Gastrocnemius medialis (tissue), 4 donors: Measurements from ENCODE around the gene ADSS1. TPM values are rescaled to one million over a fixed set of nuclear protein-coding genes. Genes with fewer than 3 reads are reported as not detected.

Experiments
- ATAC-seq, 2 donors: fragments of 150-250 bp; one replicate each; pipeline ENCODE4 v1.9.1; 2016
- DNase-seq, 2 donors: peaks; one replicate each; pipeline ENCODE4 v3.0.0-alpha.2; 2019
- H3K27ac ChIP-seq, 4 donors: fragments of 200-600 bp; sonication (generic); 1 replicate in 1 of 4; 2 replicates in 3 of 4; pipeline ENCODE4 v1.5.1; 2016 to 2018; ENCODE audit warnings: mild to moderate bottlenecking in 2 of 4, moderate library complexity in 1 of 4
- H3K27me3 ChIP-seq, 3 donors: fragments of 200-600 bp; sonication (generic) in 2 of 3; 1 replicate in 1 of 3; 2 replicates in 2 of 3; pipeline versions ENCODE4 v1.5.1 to v1.6.0; 2016 to 2019; ENCODE audit warnings: mild to moderate bottlenecking in 1 of 3, moderate library complexity in 1 of 3
- H3K36me3 ChIP-seq, 2 donors: fragments of 200-600 bp; sonication (generic) in 1 of 2; one replicate each; pipeline ENCODE4 v1.5.1; 2017 to 2018
- H3K4me1 ChIP-seq, 2 donors: fragments of 200-600 bp; sonication (generic) in 1 of 2; one replicate each; pipeline ENCODE4 v1.5.1; 2016 to 2017; ENCODE audit warnings: mild to moderate bottlenecking in 2 of 2
- H3K4me3 ChIP-seq, 4 donors: fragments of 200-600 bp; sonication (generic) in 3 of 4; 1 replicate in 1 of 4; 2 replicates in 3 of 4; pipeline ENCODE4 v1.5.1; 2016 to 2019; ENCODE audit warnings: mild to moderate bottlenecking in 2 of 4
- H3K9me3 ChIP-seq, 3 donors: fragments of 200-600 bp; sonication (generic) in 2 of 3; 1 replicate in 1 of 3; 2 replicates in 2 of 3; pipeline ENCODE4 v1.5.1; 2016 to 2019
- CTCF ChIP-seq, 5 experiments: fragments of 450-650 bp in 3 of 5; fragments of 200-600 bp in 2 of 5; sonication (generic) in 2 of 5; IDR thresholded peaks in 4 of 5; conservative IDR thresholded peaks in 1 of 5; 1 replicate in 4 of 5; 2 replicates in 1 of 5; pipeline ENCODE4 v1.5.1; 2016 to 2019; ENCODE audit warnings: antibody characterized with exemption in 5 of 5, mild to moderate bottlenecking in 3 of 5, moderate library complexity in 3 of 5
- POLR2A ChIP-seq, 2 donors: fragments of 450-650 bp; IDR thresholded peaks; one replicate each; pipeline ENCODE4 v1.6.1; 2017; ENCODE audit warnings: antibody characterized with exemption in 2 of 2, mild to moderate bottlenecking in 2 of 2, moderate library complexity in 2 of 2
- in situ Hi-C, 4 donors: fragments of 200-750 bp; cut with MboI; loops; one replicate each; pipeline versions ENCODE4 v1.15.0 to v1.8.0; 2017; ENCODE audit warnings: low sequenced_read_pairs in 4 of 4
- intact Hi-C: fragments of 100-400 bp; cut with DNase I; formaldehyde crosslinking; loops from one replicate; pipeline ENCODE4 v1.15.1; 2023; ENCODE audit warnings: low total_unique reads
- total RNA-seq, 4 donors: library from RNA; depleted of rRNA; stranded (reverse); fragments of >200 nt; gene quantifications; one replicate each; pipeline versions ENCODE4 v1.1.0 to v1.2.3, GENCODE V29; 2016

Gene ADSS1
- total RNA-seq, 4 donors from 2014 or later = 165 to 577 (median 232) TPM

GRCh38 chr14:104695660-104696000, 28.4 kb upstream of the ADSS1 start:
- Histone ChIP-seq H3K4me1 (peaks cover 20 to 31% of the 10 kb centered on the region in 2 donors), H3K9me3 (no peaks in the 10 kb centered on the region), H3K4me3 (peak overlapping the region in 1 of 4 donors; percentile 1), H3K27ac (peak overlapping the region; percentile 41 to 67 (median 62)), H3K36me3 (no peaks in the 10 kb centered on the region), H3K27me3 (no peaks in the 10 kb centered on the region)
- intact Hi-C loops (no loop called here), in situ Hi-C loops (no loop called here)
- peak in 1 of 2 donors; percentile 14 for ATAC-seq
- no peak for TF ChIP-seq POLR2A (IDR thresholded peaks at IDR 0.05)
- TF ChIP-seq CTCF (IDR thresholded peaks at IDR 0.05 in 4 of 5, conservative IDR thresholded peaks at IDR 0.05 in 1 of 5) = peak in 1 of 5 experiments; percentile 33
- DNase-seq = no peak

GRCh38 chr14:104696671-104697316, 27.2 kb upstream of the ADSS1 start:
- peaks cover 12 to 21% of the 10 kb centered on the region in 2 donors for H3K4me1 ChIP-seq
- no peaks in the 10 kb centered on the region for H3K36me3 ChIP-seq
- H3K27me3 ChIP-seq = no peaks in the 10 kb centered on the region
- in situ Hi-C loops (no loop called here), intact Hi-C loops (no loop called here)
- H3K27ac ChIP-seq = peak overlapping the region in 2 of 4 donors; percentile 20 to 53
- H3K4me3 ChIP-seq = no peak overlapping the region
- TF ChIP-seq CTCF (IDR thresholded peaks at IDR 0.05 in 4 of 5, conservative IDR thresholded peaks at IDR 0.05 in 1 of 5) = no peak
- no peak for TF ChIP-seq POLR2A (IDR thresholded peaks at IDR 0.05)
- DNase-seq = no peak
- ATAC-seq = no peak
- H3K9me3 ChIP-seq = no peaks in the 10 kb centered on the region

- Histone ChIP-seq H3K36me3 (no peaks in the 10 kb centered on the region), H3K9me3 (no peaks in the 10 kb centered on the region), H3K27me3 (no peaks in the 10 kb centered on the region), H3K27ac (peak overlapping the region in 1 of 4 donors; percentile 53), H3K4me3 (no peak overlapping the region), H3K4me1 (peaks cover 12 to 21% of the 10 kb centered on the region in 2 donors)
- DNase-seq (no peak), ATAC-seq (no peak)
- intact Hi-C loops = no loop called here
- in situ Hi-C loops = no loop called here
- TF ChIP-seq POLR2A (IDR thresholded peaks at IDR 0.05) (no peak), CTCF (IDR thresholded peaks at IDR 0.05 in 4 of 5, conservative IDR thresholded peaks at IDR 0.05 in 1 of 5) (no peak)
These were observed 26.7 kb upstream of the ADSS1 start for GRCh38 chr14:104697317-104697703.

- H3K4me1 ChIP-seq = peaks cover 12 to 21% of the 10 kb centered on the region in 2 donors
- DNase-seq (no peak), ATAC-seq (no peak)
- no peak overlapping the region for H3K4me3 ChIP-seq
- H3K9me3 ChIP-seq = no peaks in the 10 kb centered on the region
- H3K36me3 ChIP-seq = no peaks in the 10 kb centered on the region
- in situ Hi-C loops = no loop called here
- TF ChIP-seq CTCF (IDR thresholded peaks at IDR 0.05 in 4 of 5, conservative IDR thresholded peaks at IDR 0.05 in 1 of 5) (no peak), POLR2A (IDR thresholded peaks at IDR 0.05) (no peak)
- no peaks in the 10 kb centered on the region for H3K27me3 ChIP-seq
- H3K27ac ChIP-seq = peak overlapping the region in 2 of 4 donors; percentile 16 to 53
- intact Hi-C loops = no loop called here
These were observed 26.0 kb upstream of the ADSS1 start for GRCh38 chr14:104697892-104698583.
